Measurements from ENCODE around the gene VWA1.

The VWA1 gene

DNA sequence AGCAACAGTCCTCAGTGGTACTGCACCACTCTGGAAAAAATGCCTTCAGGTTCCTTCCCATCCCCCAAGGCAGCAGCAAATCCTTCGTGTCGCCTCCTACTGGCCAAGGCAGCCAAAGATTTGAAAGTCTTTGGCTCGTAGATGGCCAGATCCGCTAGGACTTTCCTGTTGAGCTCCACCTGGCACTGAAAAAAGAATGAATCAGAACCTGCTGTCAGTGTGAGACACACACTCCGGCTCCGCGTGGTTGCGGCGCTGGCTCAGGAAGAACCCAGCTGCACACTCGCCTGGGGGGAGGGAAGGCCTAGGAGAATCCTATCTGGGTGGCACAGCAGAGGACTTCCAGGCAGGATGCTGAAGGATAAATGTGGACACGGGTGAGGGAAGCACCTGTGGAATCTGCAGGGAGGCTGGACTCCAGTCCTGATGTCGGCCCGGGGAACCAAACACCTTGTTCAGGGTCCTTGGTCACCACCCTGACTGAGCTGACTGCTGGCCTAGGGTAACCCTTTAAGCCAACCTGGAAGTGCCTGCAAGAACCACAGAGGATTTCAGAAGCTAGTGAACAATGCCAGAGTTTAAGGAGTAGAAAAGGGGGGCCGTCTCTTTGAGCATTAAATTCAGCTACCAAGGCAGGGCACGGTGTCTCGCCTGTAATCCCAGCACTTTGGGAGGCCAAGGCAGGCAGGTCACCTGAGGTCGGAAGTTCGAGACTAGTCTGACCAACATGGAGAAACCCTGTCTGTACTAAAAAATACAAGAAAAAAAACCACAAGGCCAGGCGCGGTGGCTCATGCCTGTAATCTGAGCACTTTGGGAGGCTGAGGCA, 33.2 kb upstream of the VWA1 start (continued):
- TF ChIP-seq, protein P1, sequence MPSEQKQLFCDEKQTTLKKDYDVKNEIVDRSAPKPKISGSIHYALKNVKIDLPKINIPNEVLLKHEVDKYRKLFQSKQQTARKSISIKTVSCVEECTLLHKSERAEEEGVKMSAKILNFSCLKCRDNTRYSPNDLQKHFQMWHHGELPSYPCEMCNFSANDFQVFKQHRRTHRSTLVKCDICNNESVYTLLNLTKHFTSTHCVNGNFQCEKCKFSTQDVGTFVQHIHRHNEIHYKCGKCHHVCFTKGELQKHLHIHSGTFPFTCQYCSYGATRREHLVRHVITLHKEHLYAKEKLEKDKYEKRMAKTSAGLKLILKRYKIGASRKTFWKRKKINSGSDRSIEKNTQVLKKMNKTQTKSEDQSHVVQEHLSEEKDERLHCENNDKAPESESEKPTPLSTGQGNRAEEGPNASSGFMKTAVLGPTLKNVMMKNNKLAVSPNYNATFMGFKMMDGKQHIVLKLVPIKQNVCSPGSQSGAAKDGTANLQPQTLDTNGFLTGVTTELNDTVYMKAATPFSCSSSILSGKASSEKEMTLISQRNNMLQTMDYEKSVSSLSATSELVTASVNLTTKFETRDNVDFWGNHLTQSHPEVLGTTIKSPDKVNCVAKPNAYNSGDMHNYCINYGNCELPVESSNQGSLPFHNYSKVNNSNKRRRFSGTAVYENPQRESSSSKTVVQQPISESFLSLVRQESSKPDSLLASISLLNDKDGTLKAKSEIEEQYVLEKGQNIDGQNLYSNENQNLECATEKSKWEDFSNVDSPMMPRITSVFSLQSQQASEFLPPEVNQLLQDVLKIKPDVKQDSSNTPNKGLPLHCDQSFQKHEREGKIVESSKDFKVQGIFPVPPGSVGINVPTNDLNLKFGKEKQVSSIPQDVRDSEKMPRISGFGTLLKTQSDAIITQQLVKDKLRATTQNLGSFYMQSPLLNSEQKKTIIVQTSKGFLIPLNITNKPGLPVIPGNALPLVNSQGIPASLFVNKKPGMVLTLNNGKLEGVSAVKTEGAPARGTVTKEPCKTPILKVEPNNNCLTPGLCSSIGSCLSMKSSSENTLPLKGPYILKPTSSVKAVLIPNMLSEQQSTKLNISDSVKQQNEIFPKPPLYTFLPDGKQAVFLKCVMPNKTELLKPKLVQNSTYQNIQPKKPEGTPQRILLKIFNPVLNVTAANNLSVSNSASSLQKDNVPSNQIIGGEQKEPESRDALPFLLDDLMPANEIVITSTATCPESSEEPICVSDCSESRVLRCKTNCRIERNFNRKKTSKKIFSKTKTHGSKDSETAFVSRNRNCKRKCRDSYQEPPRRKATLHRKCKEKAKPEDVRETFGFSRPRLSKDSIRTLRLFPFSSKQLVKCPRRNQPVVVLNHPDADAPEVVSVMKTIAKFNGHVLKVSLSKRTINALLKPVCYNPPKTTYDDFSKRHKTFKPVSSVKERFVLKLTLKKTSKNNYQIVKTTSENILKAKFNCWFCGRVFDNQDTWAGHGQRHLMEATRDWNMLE (tag by site-specific recombination; conservative IDR thresholded peaks at IDR 0.05; ENCODE audit: low read depth), result no peak
- no peak for TF ChIP-seq ZNF76 (tag by site-specific recombination; IDR thresholded peaks at IDR 0.05; ENCODE audit: borderline replicate concordance, low read depth)
- TF ChIP-seq ZNF792 (tag by site-specific recombination; IDR thresholded peaks at IDR 0.05), result no peak
- 0 out of 2 replicates have a peak, but pooled peaks have one; percentile 25 for TF ChIP-seq ZXDB (tag by site-specific recombination; IDR thresholded peaks at IDR 0.05)
- no peak for TF ChIP-seq ZNF274 (IDR thresholded peaks at IDR 0.05; ENCODE audit: low read length)
- TF ChIP-seq ZNF274 (tag by site-specific recombination; IDR thresholded peaks at IDR 0.05; ENCODE audit: borderline replicate concordance), result no peak
- peak; percentile 27; the same call in 1 of the 2 replicates for TF ChIP-seq ZNF660 (tag by site-specific recombination; IDR thresholded peaks at IDR 0.05)
- peak; percentile 85; the same call in 1 of the 2 replicates for TF ChIP-seq ZNF600 (tag by site-specific recombination; IDR thresholded peaks at IDR 0.05)
- TF ChIP-seq ZNF501 (tag by site-specific recombination; IDR thresholded peaks at IDR 0.05), result no peak; the same call in 1 of the 2 replicates
- TF ChIP-seq KLF10 (tag by site-specific recombination; IDR thresholded peaks at IDR 0.05), result no peak
- no peak for TF ChIP-seq ZNF624 (tag by site-specific recombination; IDR thresholded peaks at IDR 0.05)
- 0 out of 2 replicates have a peak, but pooled peaks have one; percentile 22 for TF ChIP-seq ZSCAN30 (tag by site-specific recombination; IDR thresholded peaks at IDR 0.05)
- TF ChIP-seq, protein P2, sequence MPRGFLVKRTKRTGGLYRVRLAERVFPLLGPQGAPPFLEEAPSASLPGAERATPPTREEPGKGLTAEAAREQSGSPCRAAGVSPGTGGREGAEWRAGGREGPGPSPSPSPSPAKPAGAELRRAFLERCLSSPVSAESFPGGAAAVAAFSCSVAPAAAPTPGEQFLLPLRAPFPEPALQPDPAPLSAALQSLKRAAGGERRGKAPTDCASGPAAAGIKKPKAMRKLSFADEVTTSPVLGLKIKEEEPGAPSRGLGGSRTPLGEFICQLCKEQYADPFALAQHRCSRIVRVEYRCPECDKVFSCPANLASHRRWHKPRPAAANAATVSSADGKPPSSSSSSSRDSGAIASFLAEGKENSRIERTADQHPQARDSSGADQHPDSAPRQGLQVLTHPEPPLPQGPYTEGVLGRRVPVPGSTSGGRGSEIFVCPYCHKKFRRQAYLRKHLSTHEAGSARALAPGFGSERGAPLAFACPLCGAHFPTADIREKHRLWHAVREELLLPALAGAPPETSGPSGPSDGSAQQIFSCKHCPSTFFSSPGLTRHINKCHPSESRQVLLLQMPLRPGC (tag by site-specific recombination; IDR thresholded peaks at IDR 0.05), result no peak
- no peak for TF ChIP-seq SALL2 (tag by site-specific recombination; IDR thresholded peaks at IDR 0.05; ENCODE audit: borderline replicate concordance)
- TF ChIP-seq ZNF843 (tag by site-specific recombination; IDR thresholded peaks at IDR 0.05), result no peak
- TF ChIP-seq SP7 (tag by site-specific recombination; IDR thresholded peaks at IDR 0.05), result peak; percentile 45; the same call in 1 of the 2 replicates
- TF ChIP-seq ZEB2 (tag by site-specific recombination; IDR thresholded peaks at IDR 0.05), result peak; percentile 37; the same call in 1 of the 2 replicates
- TF ChIP-seq, protein P3, sequence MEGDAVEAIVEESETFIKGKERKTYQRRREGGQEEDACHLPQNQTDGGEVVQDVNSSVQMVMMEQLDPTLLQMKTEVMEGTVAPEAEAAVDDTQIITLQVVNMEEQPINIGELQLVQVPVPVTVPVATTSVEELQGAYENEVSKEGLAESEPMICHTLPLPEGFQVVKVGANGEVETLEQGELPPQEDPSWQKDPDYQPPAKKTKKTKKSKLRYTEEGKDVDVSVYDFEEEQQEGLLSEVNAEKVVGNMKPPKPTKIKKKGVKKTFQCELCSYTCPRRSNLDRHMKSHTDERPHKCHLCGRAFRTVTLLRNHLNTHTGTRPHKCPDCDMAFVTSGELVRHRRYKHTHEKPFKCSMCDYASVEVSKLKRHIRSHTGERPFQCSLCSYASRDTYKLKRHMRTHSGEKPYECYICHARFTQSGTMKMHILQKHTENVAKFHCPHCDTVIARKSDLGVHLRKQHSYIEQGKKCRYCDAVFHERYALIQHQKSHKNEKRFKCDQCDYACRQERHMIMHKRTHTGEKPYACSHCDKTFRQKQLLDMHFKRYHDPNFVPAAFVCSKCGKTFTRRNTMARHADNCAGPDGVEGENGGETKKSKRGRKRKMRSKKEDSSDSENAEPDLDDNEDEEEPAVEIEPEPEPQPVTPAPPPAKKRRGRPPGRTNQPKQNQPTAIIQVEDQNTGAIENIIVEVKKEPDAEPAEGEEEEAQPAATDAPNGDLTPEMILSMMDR (tag by site-specific recombination; IDR thresholded peaks at IDR 0.05), result peak; percentile 83
- TF ChIP-seq, protein P4, sequence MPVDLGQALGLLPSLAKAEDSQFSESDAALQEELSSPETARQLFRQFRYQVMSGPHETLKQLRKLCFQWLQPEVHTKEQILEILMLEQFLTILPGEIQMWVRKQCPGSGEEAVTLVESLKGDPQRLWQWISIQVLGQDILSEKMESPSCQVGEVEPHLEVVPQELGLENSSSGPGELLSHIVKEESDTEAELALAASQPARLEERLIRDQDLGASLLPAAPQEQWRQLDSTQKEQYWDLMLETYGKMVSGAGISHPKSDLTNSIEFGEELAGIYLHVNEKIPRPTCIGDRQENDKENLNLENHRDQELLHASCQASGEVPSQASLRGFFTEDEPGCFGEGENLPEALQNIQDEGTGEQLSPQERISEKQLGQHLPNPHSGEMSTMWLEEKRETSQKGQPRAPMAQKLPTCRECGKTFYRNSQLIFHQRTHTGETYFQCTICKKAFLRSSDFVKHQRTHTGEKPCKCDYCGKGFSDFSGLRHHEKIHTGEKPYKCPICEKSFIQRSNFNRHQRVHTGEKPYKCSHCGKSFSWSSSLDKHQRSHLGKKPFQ (tag by site-specific recombination; IDR thresholded peaks at IDR 0.05), result no peak
- TF ChIP-seq, protein P5, sequence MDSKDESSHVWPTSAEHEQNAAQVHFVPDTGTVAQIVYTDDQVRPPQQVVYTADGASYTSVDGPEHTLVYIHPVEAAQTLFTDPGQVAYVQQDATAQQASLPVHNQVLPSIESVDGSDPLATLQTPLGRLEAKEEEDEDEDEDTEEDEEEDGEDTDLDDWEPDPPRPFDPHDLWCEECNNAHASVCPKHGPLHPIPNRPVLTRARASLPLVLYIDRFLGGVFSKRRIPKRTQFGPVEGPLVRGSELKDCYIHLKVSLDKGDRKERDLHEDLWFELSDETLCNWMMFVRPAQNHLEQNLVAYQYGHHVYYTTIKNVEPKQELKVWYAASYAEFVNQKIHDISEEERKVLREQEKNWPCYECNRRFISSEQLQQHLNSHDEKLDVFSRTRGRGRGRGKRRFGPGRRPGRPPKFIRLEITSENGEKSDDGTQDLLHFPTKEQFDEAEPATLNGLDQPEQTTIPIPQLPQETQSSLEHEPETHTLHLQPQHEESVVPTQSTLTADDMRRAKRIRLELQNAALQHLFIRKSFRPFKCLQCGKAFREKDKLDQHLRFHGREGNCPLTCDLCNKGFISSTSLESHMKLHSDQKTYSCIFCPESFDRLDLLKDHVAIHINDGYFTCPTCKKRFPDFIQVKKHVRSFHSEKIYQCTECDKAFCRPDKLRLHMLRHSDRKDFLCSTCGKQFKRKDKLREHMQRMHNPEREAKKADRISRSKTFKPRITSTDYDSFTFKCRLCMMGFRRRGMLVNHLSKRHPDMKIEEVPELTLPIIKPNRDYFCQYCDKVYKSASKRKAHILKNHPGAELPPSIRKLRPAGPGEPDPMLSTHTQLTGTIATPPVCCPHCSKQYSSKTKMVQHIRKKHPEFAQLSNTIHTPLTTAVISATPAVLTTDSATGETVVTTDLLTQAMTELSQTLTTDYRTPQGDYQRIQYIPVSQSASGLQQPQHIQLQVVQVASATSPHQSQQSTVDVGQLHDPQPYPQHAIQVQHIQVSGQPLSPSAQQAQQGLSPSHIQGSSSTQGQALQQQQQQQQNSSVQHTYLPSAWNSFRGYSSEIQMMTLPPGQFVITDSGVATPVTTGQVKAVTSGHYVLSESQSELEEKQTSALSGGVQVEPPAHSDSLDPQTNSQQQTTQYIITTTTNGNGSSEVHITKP (tag by site-specific recombination; IDR thresholded peaks at IDR 0.05), result peak; percentile 40; the same call in 1 of the 2 replicates
- no peak for TF ChIP-seq ZNF324 (tag by site-specific recombination; IDR thresholded peaks at IDR 0.05)
- TF ChIP-seq ZFP41 (tag by site-specific recombination; IDR thresholded peaks at IDR 0.05; ENCODE audit: borderline replicate concordance), result no peak
- no peak for TF ChIP-seq REPIN1 (tag by site-specific recombination; IDR thresholded peaks at IDR 0.05; ENCODE audit: low read depth)
- TF ChIP-seq ZNF214 (tag by site-specific recombination; IDR thresholded peaks at IDR 0.05; ENCODE audit: borderline replicate concordance), result no peak
